ENCODE results near the gene LRRN3. TPM values are rescaled to one million over a fixed set of nuclear protein-coding genes. Genes with fewer than 3 reads are reported as not detected.

Gene LRRN3
- total and polyA plus RNA-seq, 2 of the 4 experiments (the other 2 are of a cell fraction), result 6.9 to 15.2 TPM

DNA sequence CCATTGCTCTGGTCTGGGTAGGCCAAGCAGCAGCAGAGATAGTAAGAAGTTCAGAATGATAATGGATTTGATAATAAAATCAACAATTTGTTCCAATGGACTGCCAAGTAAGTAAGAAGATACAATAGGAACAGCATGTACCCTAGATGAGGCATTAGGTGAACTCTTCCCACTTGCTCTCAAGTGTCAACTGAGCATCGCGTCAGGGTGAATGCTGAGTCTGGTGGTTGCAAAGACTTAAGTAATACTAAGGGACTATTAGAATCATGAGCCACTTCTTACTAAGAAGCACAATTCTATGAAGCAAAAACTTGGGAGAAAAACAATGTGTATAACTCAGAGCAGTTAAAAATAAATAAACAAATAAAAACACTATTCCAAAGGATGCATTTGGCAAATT lies 54.5 kb downstream of the LRRN3 start:
- Histone ChIP-seq H3K27me3 (ENCODE audit: control insufficient read depth, insufficient read depth, low read length) (no peaks in the 10 kb centered on the region), H3K18ac (ENCODE audit: low read depth, low read length) (no peak overlapping the region), H2AFZ (replicated peaks; ENCODE audit: low read length, poor library complexity) (no peak overlapping the region), H3K36me3 (ENCODE audit: control insufficient read depth, insufficient read depth, low read length) (no peaks in the 10 kb centered on the region), H3K9me1 (ENCODE audit: insufficient read depth, low read length) (no peaks in the 10 kb centered on the region), H3K56ac (ENCODE audit: extremely low read depth, insufficient read depth, low read length) (no peak overlapping the region), H2AK5ac (ENCODE audit: low read depth, low read length) (no peak overlapping the region), H3K4me2 (ENCODE audit: low read depth, low read length) (no peak overlapping the region), H3K4ac (ENCODE audit: low read depth, low read length) (no peak overlapping the region), H2BK15ac (ENCODE audit: low read depth, low read length) (no peak overlapping the region), H3K9ac (ENCODE audit: low read depth, low read length) (no peak overlapping the region), H3K79me1 (ENCODE audit: low read depth in 1 of 2, low read length in 2 of 2) (no peaks in the 10 kb centered on the region), H2BK20ac (ENCODE audit: low read depth, low read length) (no peak overlapping the region), H2AK9ac (replicated peaks; ENCODE audit: low read depth, low read length, poor library complexity) (no peak overlapping the region), H4K5ac (ENCODE audit: low read depth, low read length) (no peak overlapping the region), H4K20me1 (ENCODE audit: insufficient read depth, low read length) (no peaks in the 10 kb centered on the region), H3K14ac (replicated peaks; ENCODE audit: low read depth, low read length) (no peak overlapping the region), H3K27ac (ENCODE audit: insufficient read depth, low read length) (no peak overlapping the region), H3K9me3 (ENCODE audit: control insufficient read depth, insufficient read depth, low read length) (no peaks in the 10 kb centered on the region), H4K91ac (ENCODE audit: insufficient read depth, low read depth, low read length) (no peak overlapping the region), H3K4me3 (ENCODE audit: insufficient read depth, low read depth, low read length) (no peak overlapping the region), H2BK5ac (ENCODE audit: low read depth, low read length, poor library complexity, severe bottlenecking) (no peak overlapping the region), H3K23ac (ENCODE audit: low read depth, low read length) (no peak overlapping the region), H2BK120ac (ENCODE audit: low read depth, low read length) (no peak overlapping the region), H4K8ac (ENCODE audit: low read depth in 2 of 2, low read length in 2 of 2) (no peak overlapping the region), H3K4me1 (ENCODE audit: control insufficient read depth, insufficient read depth, low read length) (no peaks in the 10 kb centered on the region)
- WGBS, 2 experiments (ENCODE audit: extremely low coverage in 2 of 2, insufficient read length in 1 of 2), result no CpG with 5 or more reads among the region's 2 CpGs
- dilution Hi-C loops (cut with HindIII; ENCODE audit: low sequenced_read_pairs, unreplicated experiment), result no loop called here
- CTCF ChIA-PET, result no interaction called here
- DNase-seq (no peak), ATAC-seq (ENCODE audit: low read depth) (no peak)
- no peak for TF ChIP-seq RCOR1 (IDR thresholded peaks at IDR 0.05; ENCODE audit: insufficient replicate concordance, low read length)
- no peak for TF ChIP-seq NFE2L2 (IDR thresholded peaks at IDR 0.05; ENCODE audit: low read depth, low read length)
- TF ChIP-seq POLR2A (IDR thresholded peaks at IDR 0.05; ENCODE audit: low read depth, low read length), result no peak
- TF ChIP-seq, protein P1, sequence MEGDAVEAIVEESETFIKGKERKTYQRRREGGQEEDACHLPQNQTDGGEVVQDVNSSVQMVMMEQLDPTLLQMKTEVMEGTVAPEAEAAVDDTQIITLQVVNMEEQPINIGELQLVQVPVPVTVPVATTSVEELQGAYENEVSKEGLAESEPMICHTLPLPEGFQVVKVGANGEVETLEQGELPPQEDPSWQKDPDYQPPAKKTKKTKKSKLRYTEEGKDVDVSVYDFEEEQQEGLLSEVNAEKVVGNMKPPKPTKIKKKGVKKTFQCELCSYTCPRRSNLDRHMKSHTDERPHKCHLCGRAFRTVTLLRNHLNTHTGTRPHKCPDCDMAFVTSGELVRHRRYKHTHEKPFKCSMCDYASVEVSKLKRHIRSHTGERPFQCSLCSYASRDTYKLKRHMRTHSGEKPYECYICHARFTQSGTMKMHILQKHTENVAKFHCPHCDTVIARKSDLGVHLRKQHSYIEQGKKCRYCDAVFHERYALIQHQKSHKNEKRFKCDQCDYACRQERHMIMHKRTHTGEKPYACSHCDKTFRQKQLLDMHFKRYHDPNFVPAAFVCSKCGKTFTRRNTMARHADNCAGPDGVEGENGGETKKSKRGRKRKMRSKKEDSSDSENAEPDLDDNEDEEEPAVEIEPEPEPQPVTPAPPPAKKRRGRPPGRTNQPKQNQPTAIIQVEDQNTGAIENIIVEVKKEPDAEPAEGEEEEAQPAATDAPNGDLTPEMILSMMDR (conservative IDR thresholded peaks at IDR 0.05; ENCODE audit: low read depth, low read length), result no peak
- no peak for TF ChIP-seq RFX5 (IDR thresholded peaks at IDR 0.05; ENCODE audit: low read depth, low read length)
- TF ChIP-seq SMC3 (IDR thresholded peaks at IDR 0.05; ENCODE audit: low read depth, low read length), result no peak
- TF ChIP-seq, protein P2, sequence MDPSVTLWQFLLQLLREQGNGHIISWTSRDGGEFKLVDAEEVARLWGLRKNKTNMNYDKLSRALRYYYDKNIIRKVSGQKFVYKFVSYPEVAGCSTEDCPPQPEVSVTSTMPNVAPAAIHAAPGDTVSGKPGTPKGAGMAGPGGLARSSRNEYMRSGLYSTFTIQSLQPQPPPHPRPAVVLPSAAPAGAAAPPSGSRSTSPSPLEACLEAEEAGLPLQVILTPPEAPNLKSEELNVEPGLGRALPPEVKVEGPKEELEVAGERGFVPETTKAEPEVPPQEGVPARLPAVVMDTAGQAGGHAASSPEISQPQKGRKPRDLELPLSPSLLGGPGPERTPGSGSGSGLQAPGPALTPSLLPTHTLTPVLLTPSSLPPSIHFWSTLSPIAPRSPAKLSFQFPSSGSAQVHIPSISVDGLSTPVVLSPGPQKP (IDR thresholded peaks at IDR 0.05; ENCODE audit: borderline replicate concordance, low read depth, low read length), result no peak
- no peak for TF ChIP-seq MAZ (IDR thresholded peaks at IDR 0.05; ENCODE audit: borderline replicate concordance, low read depth, low read length)
- in situ Hi-C loops (cut with MboI; ENCODE audit: low sequenced_read_pairs), result no loop called here
- intact Hi-C loops (cut with micrococcal nuclease), result no loop called here
- BruUV-seq (replicated peaks), result no TSS peak
- POLR2A ChIA-PET (ENCODE audit: unreplicated experiment), result no interaction called here
